GM21390 (cell line): Measurements from ENCODE around the gene USP17L21.
"Not testable (repeated sequence)": the region's sequence is repeated elsewhere in the genome, so short reads cannot be mapped to it uniquely, and the experiment has no call there.

Experiments used
- ATAC-seq: cut with Tn5 transposase; IDR thresholded peaks from one replicate; pipeline ENCODE4 v1.9.1; 2021; ENCODE audit not compliant: unreplicated experiment

The USP17L21 gene

GRCh38 chr4:9262572-9262971, at the start of gene USP17L21:
TSS of gene USP17L21 (plus strand) at chr4:9262872. CDS start at chr4:9262872, 0 bp downstream.
- ATAC-seq, result not testable (repeated sequence)

GRCh38 chr4:9214701-9215100, 48.0 kb upstream of the USP17L21 start:
- not testable (repeated sequence) for ATAC-seq

DNA sequence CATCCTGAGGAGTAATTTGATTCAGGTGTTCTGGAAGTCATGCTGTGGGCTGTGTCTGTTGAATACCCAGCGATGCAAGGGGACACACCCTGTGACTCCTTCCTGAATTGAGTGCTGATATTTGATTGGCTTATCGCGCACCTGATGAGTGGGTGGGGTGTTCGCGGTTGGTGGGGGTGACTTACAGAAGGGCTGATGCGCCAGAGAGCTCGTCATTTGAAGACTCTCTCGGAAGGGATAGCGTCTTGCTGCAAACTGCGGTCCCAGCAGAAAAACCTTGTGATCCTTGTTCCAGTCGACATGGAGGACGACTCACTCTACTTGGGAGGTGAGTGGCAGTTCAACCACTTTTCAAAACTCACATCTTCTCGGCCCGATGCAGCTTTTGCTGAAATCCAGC, 47.6 kb upstream of the USP17L21 start, which contains the start of gene USP17L11:
Gene USP17L11 (plus strand): TSS at position 301 of the 400 bp plus-strand sequence. CDS start 0 bp downstream, at position 301.
- not testable (repeated sequence) for ATAC-seq

DNA sequence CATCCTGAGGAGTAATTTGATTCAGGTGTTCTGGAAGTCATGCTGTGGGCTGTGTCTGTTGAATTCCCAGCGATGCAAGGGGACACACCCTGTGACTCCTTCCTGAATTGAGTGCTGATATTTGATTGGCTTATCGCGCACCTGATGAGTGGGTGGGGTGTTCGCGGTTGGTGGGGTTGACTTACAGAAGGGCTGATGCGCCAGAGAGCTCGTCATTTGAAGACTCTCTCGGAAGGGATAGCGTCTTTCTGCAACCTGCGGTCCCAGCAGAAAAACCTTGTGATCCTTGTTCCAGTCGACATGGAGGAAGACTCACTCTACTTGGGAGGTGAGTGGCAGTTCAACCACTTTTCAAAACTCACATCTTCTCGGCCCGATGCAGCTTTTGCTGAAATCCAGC, 42.8 kb upstream of the USP17L21 start, which contains the start of gene USP17L12:
Gene USP17L12 (plus strand): TSS at position 301 of the 400 bp plus-strand sequence. CDS start 0 bp downstream, at position 301.
- ATAC-seq, result not testable (repeated sequence)

GRCh38 chr4:9224596-9224995, 38.1 kb upstream of the USP17L21 start, which contains the start of gene USP17L13:
TSS of gene USP17L13 (plus strand) at chr4:9224896. CDS start at chr4:9224896, 0 bp downstream.
- ATAC-seq, result not testable (repeated sequence)

- not testable (repeated sequence) for ATAC-seq
Measured at GRCh38 chr4:9230249-9230648, 32.4 kb upstream of the USP17L21 start.

DNA sequence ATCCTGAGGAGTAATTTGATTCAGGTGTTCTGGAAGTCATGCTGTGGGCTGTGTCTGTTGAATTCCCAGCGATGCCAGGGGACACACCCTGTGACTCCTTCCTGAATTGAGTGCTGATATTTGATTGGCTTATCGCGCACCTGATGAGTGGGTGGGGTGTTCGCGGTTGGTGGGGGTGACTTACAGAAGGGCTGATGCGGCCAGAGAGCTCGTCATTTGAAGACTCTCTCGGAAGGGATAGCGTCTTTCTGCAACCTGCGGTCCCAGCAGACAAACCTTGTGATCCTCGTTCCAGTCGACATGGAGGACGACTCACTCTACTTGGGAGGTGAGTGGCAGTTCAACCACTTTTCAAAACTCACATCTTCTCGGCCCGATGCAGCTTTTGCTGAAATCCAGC, 28.6 kb upstream of the USP17L21 start, which contains the start of gene USP17L15:
Gene USP17L15 (plus strand): TSS at position 301 of the 400 bp plus-strand sequence. CDS start 0 bp downstream, at position 301.
- not testable (repeated sequence) for ATAC-seq

DNA sequence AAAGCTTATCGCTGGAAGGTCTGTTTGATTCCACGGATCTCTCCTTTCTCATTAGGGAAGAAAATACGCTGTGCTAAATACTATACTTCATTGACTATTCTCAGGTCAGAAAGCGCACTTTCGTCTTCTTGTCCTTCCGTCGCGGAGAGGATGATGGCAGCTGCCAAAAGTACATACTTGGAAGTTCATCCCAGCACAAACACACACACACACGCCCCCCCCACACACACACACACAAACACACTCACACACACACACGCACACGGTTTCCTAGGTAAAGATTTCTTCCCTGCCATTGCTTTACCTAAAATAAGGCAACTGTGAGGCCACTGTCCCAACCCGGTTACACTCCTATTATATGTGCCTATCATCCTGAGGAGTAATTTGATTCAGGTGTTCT, 24.2 kb upstream of the USP17L21 start:
- not testable (repeated sequence) for ATAC-seq

- ATAC-seq, result not testable (repeated sequence)
Measured at GRCh38 chr4:9243579-9243978, 19.1 kb upstream of the USP17L21 start, which contains the start of gene USP17L17. TSS of gene USP17L17 (plus strand) at chr4:9243879. CDS start at chr4:9243879, 0 bp downstream.

DNA sequence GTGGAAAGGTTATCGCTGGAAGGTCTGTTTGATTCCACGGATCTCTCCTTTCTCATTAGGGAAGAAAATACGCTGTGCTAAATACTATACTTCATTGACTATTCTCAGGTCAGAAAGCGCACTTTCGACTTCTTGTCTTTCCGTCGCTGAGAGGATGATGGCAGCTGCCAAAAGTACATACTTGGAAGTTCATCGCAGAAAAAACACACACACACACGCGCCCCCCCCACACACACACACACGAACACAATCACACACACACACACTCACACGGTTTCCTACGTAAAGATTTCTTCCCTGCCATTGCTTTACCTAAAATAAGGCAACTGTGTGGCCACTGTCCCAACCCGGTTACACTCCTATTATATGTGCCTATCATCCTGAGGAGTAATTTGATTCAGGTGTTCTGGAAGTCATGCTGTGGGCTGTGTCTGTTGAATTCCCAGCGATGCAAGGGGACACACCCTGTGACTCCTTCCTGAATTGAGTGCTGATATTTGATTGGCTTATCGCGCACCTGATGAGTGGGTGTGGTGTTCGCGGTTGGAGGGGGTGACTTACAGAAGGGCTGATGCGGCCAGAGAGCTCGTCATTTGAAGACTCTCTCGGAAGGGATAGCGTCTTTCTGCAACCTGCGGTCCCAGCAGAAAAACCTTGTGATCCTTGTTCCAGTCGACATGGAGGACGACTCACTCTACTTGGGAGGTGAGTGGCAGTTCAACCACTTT, 14.6 kb upstream of the USP17L21 start, which contains the start of gene USP17L18:
Gene USP17L18 (plus strand): TSS at position 678 of the 728 bp plus-strand sequence. CDS start 0 bp downstream, at position 678.
- ATAC-seq, result not testable (repeated sequence)

DNA sequence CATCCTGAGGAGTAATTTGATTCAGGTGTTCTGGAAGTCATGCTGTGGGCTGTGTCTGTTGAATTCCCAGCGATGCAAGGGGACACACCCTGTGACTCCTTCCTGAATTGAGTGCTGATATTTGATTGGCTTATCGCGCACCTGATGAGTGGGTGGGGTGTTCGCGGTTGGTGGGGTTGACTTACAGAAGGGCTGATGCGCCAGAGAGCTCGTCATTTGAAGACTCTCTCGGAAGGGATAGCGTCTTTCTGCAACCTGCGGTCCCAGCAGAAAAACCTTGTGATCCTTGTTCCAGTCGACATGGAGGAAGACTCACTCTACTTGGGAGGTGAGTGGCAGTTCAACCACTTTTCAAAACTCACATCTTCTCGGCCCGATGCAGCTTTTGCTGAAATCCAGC, 9.6 kb upstream of the USP17L21 start, which contains the start of gene USP17L19:
Gene USP17L19 (plus strand): TSS at position 301 of the 400 bp plus-strand sequence. CDS start 0 bp downstream, at position 301.
- ATAC-seq, result not testable (repeated sequence)

DNA sequence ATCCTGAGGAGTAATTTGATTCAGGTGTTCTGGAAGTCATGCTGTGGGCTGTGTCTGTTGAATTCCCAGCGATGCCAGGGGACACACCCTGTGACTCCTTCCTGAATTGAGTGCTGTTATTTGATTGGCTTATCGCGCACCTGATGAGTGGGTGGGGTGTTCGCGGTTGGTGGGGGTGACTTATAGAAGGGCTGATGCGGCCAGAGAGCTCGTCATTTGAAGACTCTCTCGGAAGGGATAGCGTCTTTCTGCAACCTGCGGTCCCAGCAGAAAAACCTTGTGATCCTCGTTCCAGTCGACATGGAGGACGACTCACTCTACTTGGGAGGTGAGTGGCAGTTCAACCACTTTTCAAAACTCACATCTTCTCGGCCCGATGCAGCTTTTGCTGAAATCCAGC, 4.8 kb upstream of the USP17L21 start, which contains the start of gene USP17L20:
Gene USP17L20 (plus strand): TSS at position 301 of the 400 bp plus-strand sequence. CDS start 0 bp downstream, at position 301.
- not testable (repeated sequence) for ATAC-seq

DNA sequence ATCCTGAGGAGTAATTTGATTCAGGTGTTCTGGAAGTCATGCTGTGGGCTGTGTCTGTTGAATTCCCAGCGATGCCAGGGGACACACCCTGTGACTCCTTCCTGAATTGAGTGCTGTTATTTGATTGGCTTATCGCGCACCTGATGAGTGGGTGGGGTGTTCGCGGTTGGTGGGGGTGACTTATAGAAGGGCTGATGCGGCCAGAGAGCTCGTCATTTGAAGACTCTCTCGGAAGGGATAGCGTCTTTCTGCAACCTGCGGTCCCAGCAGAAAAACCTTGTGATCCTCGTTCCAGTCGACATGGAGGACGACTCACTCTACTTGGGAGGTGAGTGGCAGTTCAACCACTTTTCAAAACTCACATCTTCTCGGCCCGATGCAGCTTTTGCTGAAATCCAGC, 4.6 kb downstream of the USP17L21 start, which contains the start of gene USP17L22:
Gene USP17L22 (plus strand): TSS at position 301 of the 400 bp plus-strand sequence. CDS start 0 bp downstream, at position 301.
- not testable (repeated sequence) for ATAC-seq

DNA sequence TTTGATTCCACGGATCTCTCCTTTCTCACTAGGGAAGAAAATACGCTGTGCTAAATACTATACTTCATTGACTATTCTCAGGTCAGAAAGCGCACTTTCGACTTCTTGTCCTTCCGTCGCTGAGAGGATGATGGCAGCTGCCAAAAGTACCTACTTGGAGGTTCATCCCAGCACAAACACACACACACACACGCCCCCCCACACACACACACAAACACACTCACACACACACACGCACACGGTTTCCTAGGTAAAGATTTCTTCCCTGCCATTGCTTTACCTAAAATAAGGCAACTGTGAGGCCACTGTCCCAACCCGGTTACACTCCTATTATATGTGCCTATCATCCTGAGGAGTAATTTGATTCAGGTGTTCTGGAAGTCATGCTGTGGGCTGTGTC, 9.0 kb downstream of the USP17L21 start:
- not testable (repeated sequence) for ATAC-seq
